Left ventricle myocardium inferior (tissue), 1 donor: ENCODE results near the gene PRPSAP2. TPM values are rescaled to one million over a fixed set of nuclear protein-coding genes. Genes with fewer than 3 reads are reported as not detected.

ENCODE experiments used
- DNase-seq: peaks from one replicate; pipeline ENCODE4 v3.0.0-alpha.2; 2020
- H3K27ac ChIP-seq: fragments of 200-600 bp; replicated peaks from 2 replicates; pipeline ENCODE4 v1.8.0; 2021
- H3K27me3 ChIP-seq: fragments of 200-600 bp; 2 replicates; pipeline ENCODE4 v1.8.0; 2021; ENCODE audit warnings: low read depth
- H3K36me3 ChIP-seq: fragments of 200-600 bp; 2 replicates; pipeline ENCODE4 v1.8.0; 2021
- H3K4me1 ChIP-seq: fragments of 200-600 bp; 2 replicates; pipeline ENCODE4 v1.8.0; 2021
- H3K4me3 ChIP-seq: fragments of 200-600 bp; 2 replicates; pipeline ENCODE4 v1.8.0; 2021; ENCODE audit warnings: mild to moderate bottlenecking, moderate library complexity
- H3K9me3 ChIP-seq: fragments of 200-600 bp; replicated peaks from 2 replicates; pipeline ENCODE4 v1.8.0; 2021
- CTCF ChIP-seq: fragments of 200-600 bp; IDR thresholded peaks from 2 replicates; pipeline ENCODE4 v1.8.0; 2021; ENCODE audit warnings: antibody characterized with exemption, mild to moderate bottlenecking, borderline replicate concordance
- intact Hi-C: fragments of 100-400 bp; cut with micrococcal nuclease; formaldehyde crosslinking; loops from one replicate; pipeline ENCODE4 v1.11.0; 2022
- total RNA-seq: library from RNA; stranded (reverse); fragmentation: NEBNext Ultra II Directional; extraction: Animal tissue kit (Norgen Biotek cat#: 25700); gene quantifications from one replicate; pipeline ENCODE4 v1.2.1, GENCODE V29; 2021
- donor health status: DM: no; HTN: yes; CAD: no; lungs with severe emphysema.

The PRPSAP2 gene
- total RNA-seq, 1 donor from 2014 or later: 22.3 TPM

DNA sequence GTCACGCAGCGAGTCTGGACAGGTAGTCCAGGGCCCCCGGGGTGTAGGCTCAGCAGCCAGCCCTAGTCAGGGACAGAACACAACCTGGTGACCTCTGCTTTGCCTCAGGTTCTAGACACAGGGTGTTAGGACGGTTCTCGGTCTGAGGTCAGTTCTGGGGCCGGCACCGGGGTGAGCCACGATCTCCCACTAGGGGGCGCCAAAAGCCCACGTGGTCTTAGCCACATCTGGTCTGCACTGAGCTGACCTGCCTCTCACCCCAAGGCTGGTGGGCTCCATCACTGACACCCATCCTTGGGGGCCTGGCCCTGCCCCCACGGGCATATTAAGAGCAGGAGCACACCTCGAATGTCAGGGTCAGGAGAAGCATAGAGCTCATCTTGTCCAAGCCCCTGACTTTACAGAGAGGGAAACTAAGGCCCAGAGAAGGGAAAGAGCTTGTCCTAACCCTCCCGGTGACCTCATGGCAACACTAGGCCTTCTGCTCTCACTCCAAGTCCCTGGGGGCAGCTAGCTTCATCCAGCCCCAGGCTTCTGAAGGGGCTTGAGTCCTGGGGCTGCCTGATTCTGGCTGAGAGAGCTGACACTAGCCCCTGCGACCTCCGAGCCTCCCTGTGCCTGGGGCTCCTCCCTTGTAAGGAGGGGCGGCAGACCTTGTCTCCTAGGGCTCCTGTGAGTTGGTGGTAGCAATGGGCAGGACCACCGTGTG is 103.0 kb downstream of the PRPSAP2 start:
- no peaks in the 10 kb centered on the region for H3K4me1 ChIP-seq
- TF ChIP-seq CTCF: peak; percentile 95
- no peak overlapping the region for H3K27ac ChIP-seq
- no peaks in the 10 kb centered on the region for H3K36me3 ChIP-seq
- H3K4me3 ChIP-seq: no peak overlapping the region
- no peaks in the 10 kb centered on the region for H3K9me3 ChIP-seq
- peak; percentile 81 for DNase-seq
- intact Hi-C loops: no loop called here
- no peaks in the 10 kb centered on the region for H3K27me3 ChIP-seq

DNA sequence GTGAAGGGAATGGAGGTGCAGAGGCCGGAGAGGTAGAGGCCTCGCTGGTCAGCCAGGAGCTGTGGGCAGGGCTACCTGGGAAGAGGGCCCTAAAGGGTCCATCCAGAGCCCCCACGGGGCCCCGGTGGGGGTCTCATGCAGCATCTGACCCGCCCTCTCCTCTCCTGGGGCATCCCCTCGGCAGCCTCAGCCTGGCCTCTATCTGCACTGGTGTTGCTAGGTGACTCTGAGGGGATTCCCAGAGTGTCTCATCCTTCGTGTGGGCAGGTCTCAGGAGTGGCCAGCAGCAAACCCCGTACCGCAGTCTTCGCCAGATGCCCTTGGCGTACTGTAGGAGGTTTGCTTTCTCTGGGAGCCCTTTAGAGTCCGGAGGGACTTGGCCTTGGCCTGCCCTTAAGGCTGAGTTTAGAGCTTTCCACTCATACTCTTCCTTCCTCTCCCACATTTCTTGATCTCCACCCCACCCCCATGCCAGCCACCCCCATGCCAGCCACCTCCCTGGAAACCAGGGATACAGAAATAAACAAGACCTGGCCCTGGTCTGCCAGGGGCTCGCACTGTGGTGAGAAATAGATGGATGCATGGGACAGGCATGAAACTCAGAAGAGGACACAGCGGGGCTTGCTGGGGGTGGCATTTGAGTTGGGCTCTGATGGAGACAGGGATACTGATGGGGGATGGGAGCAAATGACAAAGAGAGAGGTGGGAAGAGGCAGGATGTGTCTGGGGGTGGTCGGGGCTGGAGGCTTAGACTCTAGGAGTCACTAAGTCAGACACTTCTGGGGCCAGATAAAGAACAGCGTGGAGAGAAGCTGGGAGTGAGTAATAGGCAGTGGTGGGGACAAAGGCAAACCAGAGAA is 103.9 kb downstream of the PRPSAP2 start:
- Histone ChIP-seq H3K4me3 (no peak overlapping the region), H3K4me1 (peaks cover 2% of the 10 kb centered on the region), H3K27me3 (no peaks in the 10 kb centered on the region), H3K9me3 (no peaks in the 10 kb centered on the region), H3K27ac (no peak overlapping the region), H3K36me3 (no peaks in the 10 kb centered on the region)
- DNase-seq: no peak
- TF ChIP-seq CTCF: no peak
- intact Hi-C loops: no loop called here

DNA sequence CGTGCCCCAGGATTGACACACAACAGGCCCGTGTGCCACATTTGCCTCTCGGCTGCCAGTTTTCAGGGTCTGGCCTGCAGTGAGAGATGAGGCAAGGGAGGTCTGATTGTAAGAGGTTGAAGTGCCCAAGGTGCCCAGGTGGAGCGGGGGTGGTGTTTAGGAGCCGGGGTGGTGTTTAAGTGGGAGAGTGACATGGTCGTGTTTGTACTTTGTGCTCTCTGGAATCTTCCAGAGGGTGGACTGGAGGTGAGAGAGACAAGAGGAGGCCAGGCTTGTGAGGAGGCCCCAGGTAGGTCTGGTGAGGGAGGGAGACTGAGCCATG is 104.5 kb downstream of the PRPSAP2 start:
- Histone ChIP-seq H3K9me3 (no peaks in the 10 kb centered on the region), H3K4me3 (no peak overlapping the region), H3K27ac (no peak overlapping the region), H3K4me1 (peaks cover 8% of the 10 kb centered on the region), H3K27me3 (no peaks in the 10 kb centered on the region), H3K36me3 (no peaks in the 10 kb centered on the region)
- no peak for DNase-seq
- intact Hi-C loops: no loop called here
- TF ChIP-seq CTCF: no peak

DNA sequence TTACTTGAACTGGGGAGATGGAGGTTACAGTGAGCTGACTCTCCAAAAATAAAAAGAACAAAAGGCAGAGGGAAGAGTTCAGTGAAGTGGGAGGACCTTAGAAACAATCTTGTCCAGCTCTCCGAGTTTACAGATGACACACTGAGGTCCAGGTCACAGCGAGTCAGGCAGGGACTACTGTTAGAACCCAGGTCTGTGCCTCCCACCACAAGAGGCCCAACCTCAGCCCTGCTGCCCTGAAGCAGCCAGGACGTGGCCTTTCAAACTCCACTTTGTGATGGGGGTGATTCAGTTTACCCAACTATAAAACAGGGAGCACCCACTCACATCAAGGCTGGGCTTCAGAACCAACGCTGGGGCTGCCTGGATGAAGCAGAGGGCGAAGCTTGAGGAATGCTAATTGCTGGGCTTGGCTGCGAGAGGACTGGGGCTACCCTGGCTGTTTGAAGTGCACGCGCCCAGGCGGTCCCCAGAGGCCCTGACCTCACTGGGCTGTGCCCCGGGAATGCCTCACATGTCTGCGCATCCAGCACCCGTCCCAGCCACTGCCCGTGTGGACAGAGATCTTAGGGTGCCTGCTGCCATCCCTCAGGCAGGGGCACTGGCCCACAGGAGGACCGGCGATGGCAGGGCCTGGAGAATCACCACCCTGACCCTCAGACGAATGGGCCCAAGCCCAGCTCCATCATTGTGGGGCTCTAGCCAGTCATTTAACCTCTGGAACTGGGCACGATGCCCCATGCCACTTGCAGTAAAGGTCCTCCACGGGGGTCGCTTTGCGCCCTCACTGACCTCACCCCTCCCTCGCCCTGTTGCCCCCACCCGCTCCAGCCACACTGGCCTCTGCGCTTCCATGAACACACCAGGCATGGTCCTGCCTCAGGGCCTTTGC is 105.4 kb downstream of the PRPSAP2 start:
- intact Hi-C loops: no loop called here
- DNase-seq: no peak
- H3K4me1 ChIP-seq: peaks cover 16% of the 10 kb centered on the region
- H3K4me3 ChIP-seq: no peak overlapping the region
- H3K27ac ChIP-seq: no peak overlapping the region
- H3K9me3 ChIP-seq: no peaks in the 10 kb centered on the region
- H3K27me3 ChIP-seq: no peaks in the 10 kb centered on the region
- H3K36me3 ChIP-seq: no peaks in the 10 kb centered on the region
- TF ChIP-seq CTCF: no peak

DNA sequence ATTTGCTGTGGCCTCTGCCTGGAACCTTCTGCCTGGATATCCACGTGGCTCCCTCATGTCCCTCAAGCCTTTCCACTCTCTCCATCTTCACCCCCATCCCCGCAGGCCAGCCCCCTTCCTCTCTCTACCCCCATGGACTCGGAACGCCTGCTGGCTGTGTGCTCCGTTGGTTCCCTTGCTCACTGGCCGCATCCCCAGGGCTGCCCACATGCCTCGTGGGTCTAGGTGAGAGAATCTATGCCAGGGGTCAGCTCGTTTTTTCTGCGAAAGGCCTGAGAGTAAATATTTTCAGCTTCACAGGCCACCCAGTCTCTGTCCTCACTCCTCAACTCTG is 106.1 kb downstream of the PRPSAP2 start:
- DNase-seq: no peak
- H3K27ac ChIP-seq: no peak overlapping the region
- H3K27me3 ChIP-seq: no peaks in the 10 kb centered on the region
- peaks cover 16% of the 10 kb centered on the region for H3K4me1 ChIP-seq
- no peaks in the 10 kb centered on the region for H3K36me3 ChIP-seq
- intact Hi-C loops: no loop called here
- no peak for TF ChIP-seq CTCF
- H3K9me3 ChIP-seq: no peaks in the 10 kb centered on the region
- no peak overlapping the region for H3K4me3 ChIP-seq
